Upper lobe of left lung (tissue), 6 donors: ENCODE results near the gene SCYL3. TPM values are rescaled to one million over a fixed set of nuclear protein-coding genes. Genes with fewer than 3 reads are reported as not detected.

Source experiments
- ATAC-seq, 2 donors: fragments of 200-7000 bp; cut with Tn5 transposase; one replicate each; pipeline ENCODE4 v1.9.1; 2022; ENCODE audit warnings: mild to moderate bottlenecking in 2 of 2, moderate library complexity in 2 of 2; ENCODE audit not compliant: low FRiP score in 2 of 2
- DNase-seq, 2 donors: peaks; one replicate each; pipeline ENCODE4 v3.0.0-alpha.2; 2019 to 2020
- H3K27ac ChIP-seq, 4 donors: fragments of 200-600 bp; sonication (generic); one replicate each; pipeline ENCODE4 v1.5.1; 2016 to 2019
- H3K27me3 ChIP-seq, 4 donors: fragments of 200-600 bp; sonication (generic); one replicate each; pipeline ENCODE4 v1.5.1; 2017 to 2019
- H3K36me3 ChIP-seq, 4 donors: fragments of 200-600 bp; sonication (generic); one replicate each; pipeline ENCODE4 v1.5.1; 2016 to 2019
- H3K4me1 ChIP-seq, 4 donors: fragments of 200-600 bp; sonication (generic); one replicate each; pipeline ENCODE4 v1.5.1; 2018 to 2019
- H3K4me3 ChIP-seq, 4 donors: fragments of 200-600 bp; sonication (generic); one replicate each; pipeline ENCODE4 v1.5.1; 2017 to 2019; ENCODE audit warnings: mild to moderate bottlenecking in 2 of 4, moderate library complexity in 1 of 4
- H3K9me3 ChIP-seq, 4 donors: fragments of 200-600 bp; sonication (generic); one replicate each; pipeline ENCODE4 v1.5.1; 2018 to 2019
- CTCF ChIP-seq, 6 experiments: fragments of 450-650 bp in 4 of 6; fragments of 200-600 bp in 2 of 6; sonication (generic) in 2 of 6; IDR thresholded peaks; one replicate each; pipeline ENCODE4 v1.5.1; 2016 to 2019; ENCODE audit warnings: antibody characterized with exemption in 6 of 6
- EP300 ChIP-seq, 4 donors: sonication (generic); formaldehyde crosslinking; IDR thresholded peaks; one replicate each; pipeline ENCODE4 v1.5.1; 2017; ENCODE audit warnings: antibody characterized with exemption in 4 of 4, control low read depth in 2 of 4
- POLR2A ChIP-seq, 4 donors: fragments of 450-650 bp; IDR thresholded peaks; one replicate each; pipeline ENCODE4 v1.5.1; 2016 to 2017; ENCODE audit warnings: antibody characterized with exemption in 4 of 4, mild to moderate bottlenecking in 2 of 4
- POLR2AphosphoS5 ChIP-seq, 2 donors: sonication (generic); formaldehyde crosslinking; IDR thresholded peaks; one replicate each; pipeline ENCODE4 v1.5.1; 2017; ENCODE audit warnings: antibody characterized with exemption in 2 of 2
- WGBS, 2 donors: methylation state at CpG; one replicate each; pipeline ENCODE4 v1.1.5; 2017 to 2018; 5-methylcytosine and 5-hydroxymethylcytosine counted together
- total RNA-seq, 6 donors: library from RNA; depleted of rRNA in 4 of 6; stranded (reverse); fragments of >200 nt in 4 of 6; gene quantifications; one replicate each; pipeline versions ENCODE4 v1.1.0 to v1.2.1, GENCODE V29; 2016 to 2021
- donor health status: DM: no; HTN: no; CAD: no; lungs with moderate emphysema.
- donor health status: DM: no; HTN: yes; CAD: no; lungs with severe emphysema.

The SCYL3 gene
- total RNA-seq, 6 donors from 2014 or later = 6.4 to 15.1 (median 10.7) TPM

- Histone ChIP-seq H3K27ac (no peak overlapping the region), H3K4me3 (no peak overlapping the region), H3K4me1 (peaks cover 0 to 8% (median 1%) of the 10 kb centered on the region in 4 donors), H3K9me3 (no peaks in the 10 kb centered on the region), H3K36me3 (no peaks in the 10 kb centered on the region), H3K27me3 (no peaks in the 10 kb centered on the region)
- TF ChIP-seq POLR2A (IDR thresholded peaks at IDR 0.05) = no peak
- no peak for TF ChIP-seq POLR2AphosphoS5 (IDR thresholded peaks at IDR 0.05)
- TF ChIP-seq EP300 (IDR thresholded peaks at IDR 0.05) = no peak
- no peak for TF ChIP-seq CTCF (IDR thresholded peaks at IDR 0.05)
- DNase-seq (no peak), ATAC-seq (no peak)
- 74 to 91% methylated on average over 1 of the region's 1 CpG for WGBS, 2 donors
These were observed 38.1 kb upstream of the SCYL3 start for GRCh38 chr1:169931795-169932231.

- Histone ChIP-seq H3K4me1 (peaks cover 0 to 6% (median 2%) of the 10 kb centered on the region in 4 donors), H3K9me3 (no peaks in the 10 kb centered on the region), H3K36me3 (no peaks in the 10 kb centered on the region), H3K27me3 (no peaks in the 10 kb centered on the region), H3K4me3 (no peak overlapping the region), H3K27ac (no peak overlapping the region)
- DNase-seq = no peak
- no peak for ATAC-seq
- WGBS, 2 donors = 28 to 29% methylated on average over 1 of the region's 1 CpG
- no peak for TF ChIP-seq CTCF (IDR thresholded peaks at IDR 0.05)
- TF ChIP-seq EP300 (IDR thresholded peaks at IDR 0.05) = no peak
- no peak for TF ChIP-seq POLR2A (IDR thresholded peaks at IDR 0.05)
- no peak for TF ChIP-seq POLR2AphosphoS5 (IDR thresholded peaks at IDR 0.05)
These were observed 35.5 kb upstream of the SCYL3 start for GRCh38 chr1:169929210-169929526.

GRCh38 chr1:169928438-169929209 lies 34.9 kb upstream of the SCYL3 start:
- TF ChIP-seq POLR2AphosphoS5 (IDR thresholded peaks at IDR 0.05) = no peak
- peak in 4 of 6 experiments; percentile 45 to 69 (median 64) for TF ChIP-seq CTCF (IDR thresholded peaks at IDR 0.05)
- Histone ChIP-seq H3K27ac (no peak overlapping the region), H3K4me1 (peaks cover 0 to 4% (median 0%) of the 10 kb centered on the region in 4 donors), H3K4me3 (no peak overlapping the region), H3K36me3 (no peaks in the 10 kb centered on the region), H3K27me3 (no peaks in the 10 kb centered on the region), H3K9me3 (no peaks in the 10 kb centered on the region)
- ATAC-seq (peak in 1 of 2 donors; percentile 68), DNase-seq (no peak)
- 40 to 45% methylated on average over 6 of the region's 6 CpGs for WGBS, 2 donors

GRCh38 chr1:169925505-169926482 lies 32.1 kb upstream of the SCYL3 start:
- ATAC-seq (peak in 1 of 2 donors; percentile 78), DNase-seq (no peak)
- Histone ChIP-seq H3K4me1 (peaks cover 0 to 4% (median 0%) of the 10 kb centered on the region in 4 donors), H3K9me3 (no peaks in the 10 kb centered on the region), H3K4me3 (no peak overlapping the region), H3K36me3 (peaks cover 0 to 4% (median 0%) of the 10 kb centered on the region in 4 donors), H3K27ac (peak overlapping the region in 1 of 4 donors; percentile 20), H3K27me3 (no peaks in the 10 kb centered on the region)
- no peak for TF ChIP-seq POLR2AphosphoS5 (IDR thresholded peaks at IDR 0.05)
- peak in 1 of 4 donors; percentile 13 for TF ChIP-seq EP300 (IDR thresholded peaks at IDR 0.05)
- TF ChIP-seq POLR2A (IDR thresholded peaks at IDR 0.05) = no peak
- TF ChIP-seq CTCF (IDR thresholded peaks at IDR 0.05) = no peak
- WGBS, 2 donors = 49 to 63% methylated on average over 3 of the region's 3 CpGs
